GM20000 (cell line): Measurements from ENCODE around the gene SCUBE1.

Experiments
- DNase-seq: peaks from one replicate; pipeline ENCODE4 v3.0.0; 2012; ENCODE audit warnings: low spot score
- CTCF ChIP-seq: IDR thresholded peaks from 2 replicates; pipeline ENCODE4 v1.5.1; 2012; ENCODE audit warnings: mild to moderate bottlenecking, control low read depth; ENCODE audit errors: extremely low read depth, missing control alignments

SCUBE1 gene

GRCh38 chr22:43327157-43327438 lies 16.1 kb downstream of the SCUBE1 start:
- DNase-seq = no peak
- TF ChIP-seq CTCF = no peak

- no peak for DNase-seq
- TF ChIP-seq CTCF = no peak
Measured at GRCh38 chr22:43326331-43327156, 16.6 kb downstream of the SCUBE1 start.

- DNase-seq = no peak
- TF ChIP-seq CTCF = no peak
Measured at GRCh38 chr22:43325176-43325575, 18.0 kb downstream of the SCUBE1 start.

- TF ChIP-seq CTCF = no peak
- no peak for DNase-seq
Measured at GRCh38 chr22:43320943-43321900, 21.9 kb downstream of the SCUBE1 start.

- no peak for TF ChIP-seq CTCF
Measured at GRCh38 chr22:43319661-43320486, 23.3 kb downstream of the SCUBE1 start.

GRCh38 chr22:43317239-43317638 lies 25.9 kb downstream of the SCUBE1 start:
- TF ChIP-seq CTCF = no peak
- DNase-seq = no peak

More at GRCh38 chr22:43319661-43320486, 23.3 kb downstream of the SCUBE1 start:
- no peak for DNase-seq
